SK-N-SH (cell line): ENCODE data around the gene MCM3AP.

Experiments used
- CTCF ChIP-seq: fragments of 200-600 bp; sonication (generic); IDR thresholded peaks from 2 replicates; pipeline ENCODE4 v1.6.1; 2017; ENCODE audit warnings: antibody characterized with exemption, mild to moderate bottlenecking, moderate library complexity
- FOXM1 ChIP-seq: IDR thresholded peaks from 2 replicates; pipeline ENCODE4 v1.4.0; 2012; ENCODE audit warnings: low read depth, mild to moderate bottlenecking
- GATA2 ChIP-seq: sonication (generic); formaldehyde crosslinking; IDR thresholded peaks from 2 replicates; pipeline ENCODE4 v1.5.0; 2020; ENCODE audit warnings: mild to moderate bottlenecking, missing genetic modification reagents
- POLR2AphosphoS5 ChIP-seq: IDR thresholded peaks from 2 replicates; pipeline ENCODE4 v1.6.1; 2012; ENCODE audit warnings: low read depth, low read length
- RAD21 ChIP-seq: IDR thresholded peaks from 2 replicates; pipeline ENCODE4 v1.6.1; 2012; ENCODE audit warnings: mild to moderate bottlenecking, low read length

DNA sequence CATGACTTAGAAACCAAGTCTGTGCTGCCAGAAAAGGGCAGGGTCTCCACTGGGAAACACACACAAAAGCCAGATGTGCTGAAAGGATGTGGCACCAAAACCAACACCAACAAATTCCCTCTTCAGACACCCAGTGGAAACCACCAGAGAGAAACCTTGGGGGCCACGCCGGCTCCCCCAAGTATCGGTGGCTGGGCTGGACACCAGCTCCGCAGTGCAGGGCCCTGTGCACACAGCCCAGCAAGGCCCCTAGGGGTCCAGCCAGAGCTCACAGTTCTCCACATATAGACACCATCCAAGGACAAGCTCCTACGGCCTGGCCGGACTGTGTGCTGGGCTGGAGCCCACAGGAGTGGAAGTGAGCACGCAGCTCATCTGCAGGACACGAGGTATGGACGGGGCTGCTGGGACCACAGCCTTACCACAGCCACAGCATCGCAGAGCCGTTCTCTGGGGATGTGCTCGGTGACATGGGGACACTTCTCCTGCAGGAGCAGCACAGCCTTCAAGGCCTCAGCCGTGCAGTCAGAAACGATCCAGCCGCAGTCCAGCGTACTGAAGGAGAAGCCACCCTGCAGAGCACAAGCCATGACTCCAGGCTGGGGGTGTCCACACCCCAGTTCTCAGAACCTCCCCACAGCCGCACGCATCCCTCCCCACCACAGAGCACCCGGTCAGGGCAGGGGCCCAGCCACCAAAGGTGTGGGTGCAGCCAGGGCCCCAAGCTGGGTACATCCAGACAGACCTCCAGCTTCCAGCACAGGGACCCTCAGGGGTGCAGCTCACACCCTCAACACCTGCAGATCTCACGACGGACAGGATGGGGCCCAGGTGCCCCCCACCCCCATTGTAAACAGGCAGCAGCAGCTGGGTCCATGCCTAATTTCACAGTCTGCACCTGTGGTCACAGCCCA lies 78.1 kb downstream of the MCM3AP start:
- TF ChIP-seq RAD21: no peak
- no peak for TF ChIP-seq CTCF
- TF ChIP-seq FOXM1: no peak
- no peak for TF ChIP-seq POLR2AphosphoS5
- TF ChIP-seq GATA2 (CRISPR knock-in tag): no peak
